ENCODE data around the gene POU2F3. TPM values are rescaled to one million over a fixed set of nuclear protein-coding genes. Genes with fewer than 3 reads are reported as not detected.

Gene POU2F3
- total RNA-seq, 2 donors from 2014 or later, result 0.26 TPM; not detected in 1

- peaks cover 37% of the 10 kb centered on the region for H3K4me1 ChIP-seq
- DNase-seq (no peak), ATAC-seq (peak; percentile 24)
- WGBS, 2 donors, result 29 to 34% methylated on average over 3 of the region's 3 CpGs
- H3K27me3 ChIP-seq, result no peaks in the 10 kb centered on the region
- TF ChIP-seq CTCF (IDR thresholded peaks at IDR 0.05) (no peak), POLR2A (IDR thresholded peaks at IDR 0.05) (no peak)
- no peak overlapping the region for H3K4me3 ChIP-seq
- peak overlapping the region in 3 of 4 donors; percentile 85 to 92 (median 87) for H3K27ac ChIP-seq
- intact Hi-C loops (cut with DNase I), result no loop called here
- no peaks in the 10 kb centered on the region for H3K36me3 ChIP-seq (replicated peaks in 1 of 2; ENCODE audit: insufficient read depth in 1 of 2, low read depth in 2 of 2)
- H3K9me3 ChIP-seq, result no peaks in the 10 kb centered on the region
Measured at GRCh38 chr11:120326228-120326627, 86.3 kb downstream of the POU2F3 start.

- no peak for TF ChIP-seq POLR2A (IDR thresholded peaks at IDR 0.05)
- no peak for TF ChIP-seq CTCF (IDR thresholded peaks at IDR 0.05)
- H3K4me3 ChIP-seq, result no peak overlapping the region
- 8 to 11% methylated on average over 4 of the region's 4 CpGs for WGBS, 2 donors
- peak overlapping the region in 2 of 4 donors; percentile 87 to 92 for H3K27ac ChIP-seq
- peaks cover 43% of the 10 kb centered on the region for H3K4me1 ChIP-seq
- no peaks in the 10 kb centered on the region for H3K27me3 ChIP-seq
- no peaks in the 10 kb centered on the region for H3K36me3 ChIP-seq (replicated peaks in 1 of 2; ENCODE audit: insufficient read depth in 1 of 2, low read depth in 2 of 2)
- intact Hi-C loops (cut with DNase I), result no loop called here
- peak in 1 of 4 donors; percentile 41 for DNase-seq
- peak; percentile 28 for ATAC-seq
- H3K9me3 ChIP-seq, result no peaks in the 10 kb centered on the region
Measured at GRCh38 chr11:120326845-120327281, 86.9 kb downstream of the POU2F3 start.

GRCh38 chr11:120327311-120327710 lies 87.4 kb downstream of the POU2F3 start:
- Histone ChIP-seq H3K27ac (peak overlapping the region in 2 of 4 donors; percentile 87 to 92), H3K9me3 (no peaks in the 10 kb centered on the region), H3K4me3 (no peak overlapping the region), H3K27me3 (no peaks in the 10 kb centered on the region), H3K36me3 (replicated peaks in 1 of 2; ENCODE audit: insufficient read depth in 1 of 2, low read depth in 2 of 2) (no peaks in the 10 kb centered on the region), H3K4me1 (peaks cover 47% of the 10 kb centered on the region)
- no peak for ATAC-seq
- 81 to 90% methylated on average over 4 of the region's 4 CpGs for whole genome bisulfite sequencing, 2 donors
- no peak for DNase-seq
- TF ChIP-seq CTCF (IDR thresholded peaks at IDR 0.05), result no peak
- TF ChIP-seq POLR2A (IDR thresholded peaks at IDR 0.05), result no peak
- intact Hi-C loops (cut with DNase I), result no loop called here

DNA sequence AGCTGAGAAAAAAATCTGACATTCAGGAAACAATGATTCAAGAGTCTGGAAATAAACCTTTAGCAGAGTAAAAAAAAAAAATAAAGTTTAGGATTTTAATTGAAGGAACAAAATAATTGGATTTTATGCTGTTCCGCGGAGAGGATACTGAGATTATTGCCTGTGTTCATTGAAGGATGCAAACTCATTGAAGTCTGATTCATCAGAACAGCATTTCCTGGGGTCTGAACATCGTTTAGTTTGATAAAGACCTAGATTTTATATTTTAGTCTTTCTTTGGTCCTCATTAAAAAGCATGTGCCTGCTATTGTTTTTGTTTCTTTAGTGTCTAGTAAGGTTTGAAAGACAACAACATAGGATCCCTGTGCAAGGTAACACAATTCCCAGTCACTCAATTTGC lies 89.6 kb downstream of the POU2F3 start:
- WGBS, 2 donors, result 91 to 95% methylated on average over 3 of the region's 3 CpGs

More for the DNA sequence above, 89.6 kb downstream of the POU2F3 start:
- DNase-seq (no peak), ATAC-seq (no peak)
- no peak overlapping the region for H3K27ac ChIP-seq
- intact Hi-C loops (cut with DNase I), result no loop called here
- no peak for TF ChIP-seq CTCF (IDR thresholded peaks at IDR 0.05)
- TF ChIP-seq POLR2A (IDR thresholded peaks at IDR 0.05), result no peak
- peaks cover 50% of the 10 kb centered on the region for H3K4me1 ChIP-seq
- no peaks in the 10 kb centered on the region for H3K9me3 ChIP-seq
- H3K27me3 ChIP-seq, result no peaks in the 10 kb centered on the region
- H3K36me3 ChIP-seq (replicated peaks in 1 of 2; ENCODE audit: insufficient read depth in 1 of 2, low read depth in 2 of 2), result no peaks in the 10 kb centered on the region
- no peak overlapping the region for H3K4me3 ChIP-seq

Measured in body of pancreas (tissue), 4 donors.